K562 (cell line): ENCODE data around the gene BCL2L12. TPM values are rescaled to one million over a fixed set of nuclear protein-coding genes. Genes with fewer than 3 reads are reported as not detected.

Source experiments
- ATAC-seq: fragments of 200-7000 bp; cut with Tn5 transposase; 3 replicates; pipeline ENCODE4 v1.9.1; 2020; ENCODE audit warnings: moderate library complexity
- BruUV-seq: library from RNA; stranded (reverse); fragments of 400-500 nt; replicated peaks from 2 replicates; lab custom pipeline; 2021; lab: Mats Ljungman, UMichigan
- CTCF ChIA-PET: fragments of 300-600 bp; formaldehyde crosslinking; extraction: SDS; loops from one replicate; lab custom pipeline; 2021; ENCODE audit warnings: low intra/inter-chr PET ratio; lab: Yijun Ruan, JAX
- POLR2A ChIA-PET: fragments of 300-600, 350-650 bp; sonication (Branson Sonifier 250); formaldehyde crosslinking; extraction: SDS; loops from one replicate; lab custom pipeline; 2021; ENCODE audit warnings: antibody characterized with exemption, inconsistent platforms; lab: Yijun Ruan, JAX
- DNase-seq, 4 experiments: peaks; one replicate each; pipeline versions ENCODE4 v3.0.0 to v3.0.0-alpha.2; 2011 to 2018; ENCODE audit warnings: low spot score in 3 of 4, mixed read lengths in 3 of 4; ENCODE audit errors: extremely low read depth in 1 of 4
- FAIRE-seq: peaks from 2 replicates; lab custom pipeline; 2011; peaks lifted over from hg19 to GRCh38; lab: Jason Lieb, UNC
- H2AFZ ChIP-seq: 2 replicates; pipeline ENCODE4 v1.6.0; 2011; ENCODE audit warnings: low read depth, low read length, control low read depth, inconsistent platforms
- H3K27ac ChIP-seq: fragments of 200-600 bp; 3 replicates; pipeline ENCODE4 v1.8.0; 2011; ENCODE audit warnings: low read depth, mild to moderate bottlenecking, control low read depth, inconsistent platforms, low read length, moderate library complexity, mixed read lengths; ENCODE audit errors: extremely low read depth
- H3K27me3 ChIP-seq, 2 experiments: fragments of 300-600 bp in 1 of 2; 2 replicates in 1 of 2; 3 replicates in 1 of 2; pipeline versions ENCODE4 v1.6.0 to v1.8.0; 2011; ENCODE audit warnings: inconsistent platforms in 2 of 2, low read length in 2 of 2, mild to moderate bottlenecking in 1 of 2, mixed read lengths in 1 of 2, moderate library complexity in 1 of 2; ENCODE audit not compliant: control insufficient read depth in 2 of 2, insufficient read depth in 2 of 2
- H3K36me3 ChIP-seq: fragments of 300-600 bp; 3 replicates; pipeline ENCODE4 v1.8.0; 2011; ENCODE audit warnings: mild to moderate bottlenecking, low read length, inconsistent platforms; ENCODE audit not compliant: control insufficient read depth, insufficient read depth
- H3K4me1 ChIP-seq, 2 experiments: fragments of 200-600 bp in 1 of 2; replicated peaks in 1 of 2; 2 replicates in 1 of 2; 3 replicates in 1 of 2; pipeline versions ENCODE4 v1.5.1 to v1.8.0; 2011; ENCODE audit warnings: inconsistent platforms in 2 of 2, low read length in 2 of 2, mild to moderate bottlenecking in 1 of 2, mixed read lengths in 1 of 2, moderate library complexity in 1 of 2; ENCODE audit not compliant: control insufficient read depth in 2 of 2, insufficient read depth in 2 of 2
- H3K4me2 ChIP-seq: 2 replicates; pipeline ENCODE4 v1.6.1; 2011; ENCODE audit warnings: low read length, control low read depth, inconsistent platforms, mixed read lengths; ENCODE audit not compliant: insufficient read depth
- H3K4me3 ChIP-seq: fragments of 200-600 bp; sonication (generic), shearing (Covaris generic); 2 replicates; pipeline ENCODE4 v1.5.1; 2016; ENCODE audit warnings: control low read depth, inconsistent platforms
- H3K79me2 ChIP-seq: fragments of 200-600 bp; 3 replicates; pipeline ENCODE4 v1.8.0; 2011; ENCODE audit warnings: low read length, inconsistent platforms; ENCODE audit not compliant: control insufficient read depth, insufficient read depth
- H3K9ac ChIP-seq, 2 experiments: 2 replicates each; pipeline versions ENCODE4 v1.6.0 to v1.6.1; 2011; ENCODE audit warnings: low read depth in 2 of 2, low read length in 2 of 2, control low read depth in 1 of 2, inconsistent platforms in 1 of 2, mild to moderate bottlenecking in 1 of 2, mixed read lengths in 1 of 2; ENCODE audit not compliant: insufficient read depth in 1 of 2
- H3K9me1 ChIP-seq: one replicate; pipeline ENCODE4 v1.6.0; 2011; ENCODE audit warnings: inconsistent platforms, mild to moderate bottlenecking, low read length, moderate library complexity; ENCODE audit not compliant: control insufficient read depth, insufficient read depth
- H3K9me3 ChIP-seq: replicated peaks from 2 replicates; pipeline ENCODE4 v1.5.1; 2011; ENCODE audit warnings: low read depth, low read length, inconsistent platforms; ENCODE audit not compliant: control insufficient read depth, insufficient read depth
- H4K20me1 ChIP-seq: replicated peaks from 2 replicates; pipeline ENCODE4 v1.6.1; 2011; ENCODE audit warnings: low read length, inconsistent platforms, mixed read lengths; ENCODE audit not compliant: control insufficient read depth, insufficient read depth
- DIDO1 ChIP-seq: fragments of 450-650 bp; IDR thresholded peaks from 2 replicates; pipeline ENCODE4 v1.6.1; 2016; ENCODE audit warnings: low read depth, missing biosample characterization, missing genetic modification characterization
- ETS2 ChIP-seq: IDR thresholded peaks from 2 replicates; pipeline ENCODE4 v1.6.1; 2016; ENCODE audit warnings: borderline replicate concordance, missing genetic modification characterization, mild to moderate bottlenecking, moderate library complexity, missing compliant biosample characterization; ENCODE audit not compliant: poor library complexity, severe bottlenecking
- MGA ChIP-seq: fragments of 450-650 bp; IDR thresholded peaks from 2 replicates; pipeline ENCODE4 v1.6.1; 2016; ENCODE audit warnings: mild to moderate bottlenecking, moderate library complexity
- NRF1 ChIP-seq, 2 experiments: fragments of 450-650 bp; IDR thresholded peaks in 1 of 2; conservative IDR thresholded peaks in 1 of 2; 2 replicates each; pipeline ENCODE4 v1.6.1; 2014; ENCODE audit warnings: mild to moderate bottlenecking in 2 of 2
- WGBS: fragments of 100-300 bp; shearing (Covaris generic); methylation state at CpG from one replicate; pipeline ENCODE4 v1.1.6; 2016; ENCODE audit warnings: low coverage, mixed read lengths; ENCODE audit not compliant: insufficient coverage; ENCODE audit errors: missing lambda C conversion rate; 5-methylcytosine and 5-hydroxymethylcytosine counted together
- in situ Hi-C: fragments of 300-500 bp; cut with MboI; formaldehyde crosslinking; loops from 4 replicates; pipeline ENCODE4 v1.15.0; 2018; ENCODE audit warnings: inconsistent platforms, mixed read lengths
- intact Hi-C: fragments of 100-400 bp; cut with micrococcal nuclease; formaldehyde crosslinking; loops from 2 replicates; pipeline ENCODE4 v1.14.2; 2022
- polyA plus RNA-seq, 8 experiments: library from polyadenylated mRNA; depleted of rRNA in 4 of 8; stranded (reverse) in 5 of 8; unstranded in 3 of 8; fragments of >200 nt; fragmentation: Nextera tagmentation in 2 of 8; fragmentation: Illumina TruSeq in 1 of 8; extraction: Ambion mirVana in 2 of 8; extraction: Trizol in 1 of 8; gene quantifications; 2 replicates each; pipeline versions ENCODE4 v1.2.1 to v1.2.3, GENCODE V29; 2011 to 2014; ENCODE audit warnings: inconsistent platforms in 1 of 8, missing spikeins in 1 of 8
- total RNA-seq, 7 experiments: library from RNA; depleted of rRNA in 6 of 7; stranded (reverse); fragments of >200 nt in 6 of 7; fragmentation: Illumina TruSeq in 2 of 7; extraction: Trizol in 2 of 7; gene quantifications; 2 replicates each; pipeline versions ENCODE4 v1.2.1 to v1.2.3, GENCODE V29; 2011 to 2021; ENCODE audit warnings: low replicate concordance in 1 of 7
- TF ChIP-seq, protein P1 (sequence below): fragments of 250-450 bp; sonication (Bioruptor Pico); IDR thresholded peaks from 2 replicates; pipeline ENCODE4 v1.4.0; 2020; ENCODE audit warnings: borderline replicate concordance

BCL2L12 gene
- total and polyA plus RNA-seq, 9 of the 15 experiments (the other 6 are each of a cell fraction or from before 2014, with no cell fraction given), result 7.4 to 263 (median 81.2) TPM

DNA sequence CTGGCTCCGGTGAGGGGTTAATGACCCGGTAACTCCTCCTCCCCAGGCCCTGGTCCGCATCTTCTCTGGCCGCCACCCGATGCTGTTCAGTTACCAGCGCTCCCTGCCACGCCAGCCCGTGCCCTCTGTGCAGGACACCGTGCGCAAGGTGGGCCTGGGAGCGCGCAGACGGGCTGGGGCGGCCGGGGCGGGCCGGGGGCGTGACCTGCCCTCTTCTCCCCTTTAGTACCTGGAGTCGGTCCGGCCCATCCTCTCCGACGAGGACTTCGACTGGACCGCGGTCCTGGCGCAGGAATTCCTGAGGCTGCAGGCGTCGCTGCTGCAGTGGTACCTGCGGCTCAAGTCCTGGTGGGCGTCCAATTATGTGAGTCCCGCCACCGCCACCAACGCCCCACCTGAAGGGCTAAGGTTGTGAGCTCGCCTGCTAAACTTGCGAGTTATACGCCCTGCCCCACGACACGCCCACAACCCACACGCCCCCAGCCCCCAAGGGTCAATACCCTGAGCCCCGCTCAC is 35.6 kb downstream of the BCL2L12 start:
- H3K36me3 ChIP-seq, result no peaks in the 10 kb centered on the region
- in situ Hi-C loops, result no loop called here
- H3K4me2 ChIP-seq, result no peak overlapping the region
- H3K79me2 ChIP-seq, result no peaks in the 10 kb centered on the region
- peak overlapping the region; percentile 33 to 52; a peak in 1 of 4 replicates for H3K9ac ChIP-seq
- H4K20me1 ChIP-seq, result no peaks in the 10 kb centered on the region
- H3K9me3 ChIP-seq, result no peaks in the 10 kb centered on the region
- POLR2A ChIA-PET, result interaction anchor here (1.6 kb wide), 1 partner anchor 15 kb away, joined by 5 read pairs; no protein-coding TSS in a partner anchor
- H3K27me3 ChIP-seq, result no peaks in the 10 kb centered on the region
- H3K9me1 ChIP-seq, result no peaks in the 10 kb centered on the region
- intact Hi-C loops, result no loop called here
- H3K27ac ChIP-seq, result no peak overlapping the region
- peak in 2 of 4 experiments; percentile 54 to 57 for DNase-seq
- peak; percentile 16 for ATAC-seq
- no TSS peak for BruUV-seq
- FAIRE-seq, result no peak
- CTCF ChIA-PET, result interaction anchor here (0.6 kb wide), 1 partner anchor 17 kb away, joined by 3 read pairs; no protein-coding TSS in a partner anchor
- peak overlapping the region; percentile 94 for H2AFZ ChIP-seq
- peaks cover 10 to 23% of the 10 kb centered on the region in 2 experiments; a peak in 4 of 5 replicates for H3K4me1 ChIP-seq
- no peak overlapping the region for H3K4me3 ChIP-seq
- 93% methylated on average over 18 of the region's 40 CpGs for WGBS
- no peak for TF ChIP-seq MGA
- TF ChIP-seq, protein P1, sequence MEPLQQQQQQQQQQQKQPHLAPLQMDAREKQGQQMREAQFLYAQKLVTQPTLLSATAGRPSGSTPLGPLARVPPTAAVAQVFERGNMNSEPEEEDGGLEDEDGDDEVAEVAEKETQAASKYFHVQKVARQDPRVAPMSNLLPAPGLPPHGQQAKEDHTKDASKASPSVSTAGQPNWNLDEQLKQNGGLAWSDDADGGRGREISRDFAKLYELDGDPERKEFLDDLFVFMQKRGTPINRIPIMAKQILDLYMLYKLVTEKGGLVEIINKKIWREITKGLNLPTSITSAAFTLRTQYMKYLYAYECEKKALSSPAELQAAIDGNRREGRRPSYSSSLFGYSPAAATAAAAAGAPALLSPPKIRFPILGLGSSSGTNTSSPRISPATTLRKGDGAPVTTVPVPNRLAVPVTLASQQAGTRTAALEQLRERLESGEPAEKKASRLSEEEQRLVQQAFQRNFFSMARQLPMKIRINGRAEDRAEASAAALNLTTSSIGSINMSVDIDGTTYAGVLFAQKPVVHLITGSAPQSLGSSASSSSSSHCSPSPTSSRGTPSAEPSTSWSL (CRISPR knock-in tag), result no peak
- TF ChIP-seq DIDO1 (tag), result no peak
- no peak for TF ChIP-seq NRF1 (conservative IDR thresholded peaks at IDR 0.05 in 1 of 2, IDR thresholded peaks at IDR 0.05 in 1 of 2)
- TF ChIP-seq ETS2 (tag), result no peak
